Stimulated activated naive CD8-positive, alpha-beta T cell treated with anti-CD3 and anti-CD28 coated beads, Interleukin-15, amount 100 ng/mL, for 72 hours (primary cell): ENCODE data around the gene TEPSIN.

Experiments used
- ATAC-seq: fragments of 150-1000 bp; cut with Tn5 transposase; 2 replicates; pipeline ENCODE4 v1.10.0; 2021; ENCODE audit warnings: mild to moderate bottlenecking, moderate library complexity
- DNase-seq, 2 donors: peaks; one replicate each; pipeline ENCODE4 v3.0.0; 2021 to 2022
- H3K27ac Mint-ChIP-seq, 2 donors: one replicate each; pipeline ENCODE4 v1.8.0; 2022; ENCODE audit warnings: mild to moderate bottlenecking in 2 of 2, mixed read lengths in 2 of 2, moderate library complexity in 2 of 2
- H3K27me3 Mint-ChIP-seq: one replicate; pipeline ENCODE4 v1.8.0; 2022; ENCODE audit warnings: mixed read lengths
- H3K4me1 Mint-ChIP-seq: one replicate; pipeline ENCODE4 v1.8.0; 2022; ENCODE audit warnings: mild to moderate bottlenecking, mixed read lengths
- H3K4me3 Mint-ChIP-seq, 2 donors: one replicate each; pipeline ENCODE4 v1.8.0; 2022; ENCODE audit warnings: mild to moderate bottlenecking in 2 of 2, mixed read lengths in 2 of 2, moderate library complexity in 1 of 2
- H3K9me3 Mint-ChIP-seq, 2 donors: one replicate each; pipeline ENCODE4 v1.8.0; 2022; ENCODE audit warnings: mixed read lengths in 2 of 2

The TEPSIN gene

DNA sequence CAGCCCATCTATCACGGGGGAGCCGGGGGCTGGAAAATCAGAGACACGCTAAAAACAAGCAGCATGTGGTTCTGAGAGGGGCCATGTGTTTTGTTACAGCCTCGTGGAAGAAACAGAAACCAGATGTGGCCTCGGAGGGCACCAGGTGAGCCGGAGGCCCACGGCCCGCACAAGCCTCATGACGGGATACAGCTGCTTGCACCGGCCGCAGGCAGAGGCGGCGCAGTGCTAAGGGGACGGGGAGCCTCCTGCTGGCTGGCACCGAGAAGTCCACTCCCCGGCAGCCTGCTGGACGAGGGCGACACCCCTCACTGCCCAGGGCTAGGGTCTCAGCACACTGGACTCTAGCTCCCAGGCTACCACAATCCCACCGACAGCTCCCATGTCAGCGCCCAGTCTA, 19.4 kb upstream of the TEPSIN start:
- Mint-ChIP-seq H3K27me3 (no peaks in the 10 kb centered on the region), H3K9me3 (no peaks in the 10 kb centered on the region)

DNA sequence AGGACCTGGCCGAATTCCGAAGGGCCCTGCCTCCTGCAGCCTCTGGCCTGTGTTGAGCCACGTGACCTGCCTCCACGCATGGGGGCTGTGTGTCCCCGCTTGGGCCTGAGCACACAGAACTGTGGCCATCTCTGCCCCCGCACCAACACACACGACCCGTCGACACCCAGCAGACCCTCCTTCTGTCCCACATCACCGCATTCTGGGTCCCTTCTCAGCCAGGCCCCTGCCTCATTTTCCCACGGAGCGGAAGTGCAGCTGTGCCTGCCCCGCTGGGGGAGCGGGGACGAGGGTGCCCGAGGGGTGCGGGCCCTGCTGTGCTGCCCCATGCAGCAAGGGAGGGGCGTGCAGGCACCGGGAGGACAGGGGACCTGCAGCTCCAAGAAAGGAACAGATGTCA, 18.7 kb upstream of the TEPSIN start:
- H3K27me3 Mint-ChIP-seq, result no peaks in the 10 kb centered on the region
- H3K27ac Mint-ChIP-seq, result peak overlapping the region in 1 of 2 donors; percentile 78
- H3K9me3 Mint-ChIP-seq, result no peaks in the 10 kb centered on the region
- DNase-seq (no peak), ATAC-seq (no peak)
- no peak overlapping the region for H3K4me3 Mint-ChIP-seq
- peaks cover 10% of the 10 kb centered on the region for H3K4me1 Mint-ChIP-seq

More for the DNA sequence above, 19.4 kb upstream of the TEPSIN start:
- DNase-seq, result no peak
- ATAC-seq, result no peak
- H3K27ac Mint-ChIP-seq, result no peak overlapping the region
- no peak overlapping the region for H3K4me3 Mint-ChIP-seq
- peaks cover 2% of the 10 kb centered on the region for H3K4me1 Mint-ChIP-seq

DNA sequence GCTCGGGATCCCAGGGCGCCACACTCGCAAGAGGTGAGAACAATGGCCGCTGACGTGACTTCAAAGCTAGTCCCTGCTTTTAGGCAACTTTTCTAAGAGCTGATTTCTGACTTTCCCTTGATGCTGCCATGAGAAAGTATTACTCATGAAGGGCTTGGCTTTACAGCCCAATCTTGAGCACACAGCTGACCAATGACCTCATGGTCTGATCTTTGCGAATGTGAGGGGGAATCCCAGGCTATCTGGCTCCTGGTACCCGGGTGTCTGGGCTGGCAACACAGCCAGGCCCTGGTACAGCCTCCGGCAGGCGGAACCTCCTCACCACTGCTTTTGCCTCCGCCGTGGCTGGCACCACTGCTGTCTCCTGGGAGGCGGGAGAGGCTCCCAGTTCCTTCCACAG, 17.8 kb upstream of the TEPSIN start:
- peak overlapping the region in 1 of 2 donors; percentile 75 for H3K27ac Mint-ChIP-seq
- no peak for DNase-seq
- H3K27me3 Mint-ChIP-seq, result no peaks in the 10 kb centered on the region
- peaks cover 19% of the 10 kb centered on the region for H3K4me1 Mint-ChIP-seq
- H3K4me3 Mint-ChIP-seq, result no peak overlapping the region
- ATAC-seq, result no peak
- H3K9me3 Mint-ChIP-seq, result no peaks in the 10 kb centered on the region

- no peak overlapping the region for H3K27ac Mint-ChIP-seq
- no peak overlapping the region for H3K4me3 Mint-ChIP-seq
- ATAC-seq (no peak), DNase-seq (no peak)
- H3K27me3 Mint-ChIP-seq, result no peaks in the 10 kb centered on the region
- H3K4me1 Mint-ChIP-seq, result peaks cover 34% of the 10 kb centered on the region
- no peaks in the 10 kb centered on the region for H3K9me3 Mint-ChIP-seq
These were observed 16.3 kb upstream of the TEPSIN start for GRCh38 chr17:81254955-81255717.

DNA sequence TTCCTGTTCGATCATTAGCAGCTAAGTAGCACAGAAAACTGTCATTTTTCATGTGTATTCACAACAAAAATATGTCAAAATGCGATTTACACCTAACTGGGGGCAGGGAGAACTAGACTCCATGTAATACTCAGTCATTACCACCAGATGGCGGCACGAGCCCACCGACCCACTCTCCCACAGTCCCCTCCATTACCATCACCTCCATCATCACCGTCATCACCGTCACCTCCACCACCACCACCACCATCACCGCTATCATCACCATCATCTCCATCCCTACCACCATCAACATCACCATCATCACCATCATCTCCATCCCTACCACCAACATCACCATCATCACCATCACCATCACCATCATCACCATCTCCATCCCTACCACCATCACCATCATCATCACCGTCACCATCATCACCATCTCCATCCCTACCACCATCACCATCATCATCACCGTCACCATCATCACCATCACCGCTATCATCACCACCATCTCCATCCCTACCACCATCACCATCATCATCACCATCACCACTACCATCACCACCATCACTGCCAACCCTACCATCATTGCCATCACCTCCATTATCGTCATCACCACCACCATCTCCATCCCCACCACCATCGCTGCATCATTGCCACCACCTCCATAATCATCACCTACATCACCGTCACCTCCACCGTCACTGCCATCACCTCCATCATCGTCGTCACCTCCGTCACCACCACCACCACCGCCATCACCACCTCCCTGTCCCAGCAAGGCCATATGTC, 14.7 kb upstream of the TEPSIN start:
- peak; percentile 77 for ATAC-seq
- Mint-ChIP-seq H3K27me3 (no peaks in the 10 kb centered on the region), H3K4me3 (no peak overlapping the region), H3K9me3 (no peaks in the 10 kb centered on the region), H3K27ac (peak overlapping the region; percentile 3 to 23), H3K4me1 (peaks cover 34% of the 10 kb centered on the region)
- peak; percentile 59 to 64 for DNase-seq

- ATAC-seq (no peak), DNase-seq (no peak)
- Mint-ChIP-seq H3K4me1 (peaks cover 34% of the 10 kb centered on the region), H3K27ac (peak overlapping the region in 1 of 2 donors; percentile 3), H3K27me3 (no peaks in the 10 kb centered on the region), H3K4me3 (no peak overlapping the region), H3K9me3 (no peaks in the 10 kb centered on the region)
These were observed 14.1 kb upstream of the TEPSIN start for GRCh38 chr17:81252987-81253329.

- DNase-seq (no peak), ATAC-seq (no peak)
- Mint-ChIP-seq H3K9me3 (no peaks in the 10 kb centered on the region), H3K4me3 (peak overlapping the region in 1 of 2 donors; percentile 65), H3K27ac (no peak overlapping the region), H3K27me3 (no peaks in the 10 kb centered on the region), H3K4me1 (peaks cover 34% of the 10 kb centered on the region)
These were observed 13.6 kb upstream of the TEPSIN start for GRCh38 chr17:81252326-81252986.

GRCh38 chr17:81251709-81252301, 12.9 kb upstream of the TEPSIN start:
- ATAC-seq, result no peak
- H3K4me1 Mint-ChIP-seq, result peaks cover 34% of the 10 kb centered on the region

GRCh38 chr17:81251094-81251708, 12.3 kb upstream of the TEPSIN start:
- DNase-seq (no peak), ATAC-seq (no peak)
- Mint-ChIP-seq H3K9me3 (no peaks in the 10 kb centered on the region), H3K27ac (peak overlapping the region in 1 of 2 donors; percentile 19), H3K27me3 (no peaks in the 10 kb centered on the region), H3K4me1 (peaks cover 34% of the 10 kb centered on the region), H3K4me3 (peak overlapping the region in 1 of 2 donors; percentile 3)

More at GRCh38 chr17:81251709-81252301, 12.9 kb upstream of the TEPSIN start:
- no peak for DNase-seq
- no peak overlapping the region for H3K27ac Mint-ChIP-seq
- peak overlapping the region in 1 of 2 donors; percentile 65 for H3K4me3 Mint-ChIP-seq
- H3K9me3 Mint-ChIP-seq, result no peaks in the 10 kb centered on the region
- no peaks in the 10 kb centered on the region for H3K27me3 Mint-ChIP-seq

GRCh38 chr17:81250286-81251093, 11.6 kb upstream of the TEPSIN start:
- no peak overlapping the region for H3K4me3 Mint-ChIP-seq
- ATAC-seq (no peak), DNase-seq (no peak)
- peaks cover 34% of the 10 kb centered on the region for H3K4me1 Mint-ChIP-seq
- peak overlapping the region in 1 of 2 donors; percentile 19 for H3K27ac Mint-ChIP-seq
- no peaks in the 10 kb centered on the region for H3K27me3 Mint-ChIP-seq
- H3K9me3 Mint-ChIP-seq, result no peaks in the 10 kb centered on the region

GRCh38 chr17:81249223-81250040, 10.6 kb upstream of the TEPSIN start:
- DNase-seq, result no peak
- peak; percentile 39 for ATAC-seq
- Mint-ChIP-seq H3K27ac (no peak overlapping the region), H3K27me3 (no peaks in the 10 kb centered on the region), H3K9me3 (no peaks in the 10 kb centered on the region), H3K4me1 (peaks cover 38% of the 10 kb centered on the region), H3K4me3 (no peak overlapping the region)

DNA sequence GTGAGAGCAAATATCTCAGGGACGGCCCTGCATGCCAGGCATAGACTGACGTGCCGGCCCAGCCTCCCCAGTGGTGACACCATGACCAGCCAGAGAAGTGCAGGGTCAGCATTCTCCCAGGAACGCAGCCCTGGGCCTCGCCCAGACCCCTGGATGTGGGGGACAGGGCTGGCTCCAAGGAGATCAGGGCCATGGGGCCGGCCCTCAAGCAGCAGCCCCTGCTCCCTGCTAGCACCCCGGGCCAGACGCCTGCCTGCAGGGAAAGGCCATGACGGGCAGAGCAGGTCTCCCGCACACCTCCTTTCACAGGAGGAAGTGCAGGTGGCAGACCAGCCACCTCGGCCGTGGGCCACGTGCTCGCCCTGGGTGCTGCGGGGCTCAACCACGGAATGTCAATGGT, 9.8 kb upstream of the TEPSIN start:
- Mint-ChIP-seq H3K27ac (no peak overlapping the region), H3K9me3 (no peaks in the 10 kb centered on the region), H3K4me1 (peaks cover 38% of the 10 kb centered on the region), H3K27me3 (no peaks in the 10 kb centered on the region), H3K4me3 (no peak overlapping the region)
- ATAC-seq (no peak), DNase-seq (no peak)

DNA sequence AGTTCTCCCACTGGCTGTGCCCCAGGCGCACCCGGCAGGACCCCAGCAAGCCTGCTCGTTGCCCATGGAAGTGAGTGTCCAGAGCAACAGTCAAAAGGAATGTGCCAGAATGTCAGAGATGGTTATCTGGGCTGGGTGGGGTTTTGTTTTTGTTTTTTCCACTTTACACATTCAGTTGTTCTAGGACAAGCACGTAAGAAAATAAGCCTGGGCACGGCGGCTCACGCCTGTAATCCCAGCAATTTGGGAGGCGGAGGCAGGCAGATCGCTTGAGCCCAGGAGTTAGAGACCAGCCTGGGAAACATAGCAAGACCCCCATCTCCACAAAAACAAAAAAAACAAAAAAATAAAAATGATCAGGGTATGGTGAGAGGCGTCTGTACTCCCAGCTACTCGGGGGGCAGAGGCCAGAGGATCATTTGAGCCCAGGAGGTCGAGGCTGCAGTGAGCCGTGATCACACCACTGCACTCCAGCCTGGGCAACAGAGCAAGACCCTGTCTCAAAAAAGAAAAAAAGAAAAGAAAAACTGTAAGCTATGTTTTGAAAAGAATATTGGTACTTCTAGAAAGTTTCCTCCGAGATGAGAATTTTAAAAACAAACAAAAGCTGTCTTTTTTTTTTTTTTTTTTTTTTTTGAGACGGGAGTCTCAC, 8.6 kb upstream of the TEPSIN start:
- Mint-ChIP-seq H3K27me3 (no peaks in the 10 kb centered on the region), H3K4me1 (peaks cover 29% of the 10 kb centered on the region), H3K4me3 (no peak overlapping the region), H3K9me3 (no peaks in the 10 kb centered on the region), H3K27ac (peak overlapping the region in 1 of 2 donors; percentile 76)
- DNase-seq, result no peak
- ATAC-seq, result no peak
